ENCODE measurements around the gene TECR. TPM values are rescaled to one million over a fixed set of nuclear protein-coding genes. Genes with fewer than 3 reads are reported as not detected.

Gene TECR
- total and polyA plus RNA-seq, 9 of the 15 experiments (the other 6 are each of a cell fraction or from before 2014, with no cell fraction given), result 29.3 to 211 (median 81.4) TPM

DNA sequence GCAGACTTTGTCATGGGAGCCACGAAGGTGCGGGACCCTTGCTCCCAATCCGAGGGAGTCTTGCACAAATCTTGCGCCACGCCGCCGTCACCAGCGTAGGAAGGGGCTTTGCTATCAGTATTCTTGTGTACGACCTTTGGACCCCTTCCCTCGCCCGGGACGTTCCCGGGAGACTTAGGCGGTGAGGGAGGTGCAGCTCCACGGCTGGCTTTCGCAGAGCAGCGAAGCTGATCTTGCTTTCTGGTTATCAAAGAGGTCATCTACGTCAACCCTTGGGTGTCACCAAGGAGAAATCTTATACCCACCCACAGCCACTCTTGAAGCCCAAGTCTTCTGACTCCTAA, 583 bp downstream of the TECR start (continued):
- TF ChIP-seq ZC3H4 (CRISPR knock-in tag; IDR thresholded peaks at IDR 0.05; ENCODE audit: borderline replicate concordance) (peak; percentile 77; the same call in 1 of the 2 replicates), HDAC8 (tag; IDR thresholded peaks at IDR 0.05) (no peak), ZEB2 (IDR thresholded peaks at IDR 0.05) (no peak), POLR2B (IDR thresholded peaks at IDR 0.05; ENCODE audit: low read depth, partially characterized antibody) (no peak), ZSCAN29 (IDR thresholded peaks at IDR 0.05) (no peak), MYBL2 (IDR thresholded peaks at IDR 0.05; ENCODE audit: low read depth) (no peak), MYBL2 (CRISPR knock-in tag; IDR thresholded peaks at IDR 0.05; ENCODE audit: borderline replicate concordance) (no peak), NBN (IDR thresholded peaks at IDR 0.05; ENCODE audit: low read depth) (no peak), MYNN (IDR thresholded peaks at IDR 0.05) (no peak), MYNN (CRISPR knock-in tag; IDR thresholded peaks at IDR 0.05) (no peak), ZNF408 (CRISPR knock-in tag; IDR thresholded peaks at IDR 0.05; ENCODE audit: low read depth) (no peak), TAF7 (tag; IDR thresholded peaks at IDR 0.05) (no peak), EP400 (IDR thresholded peaks at IDR 0.05) (peak; percentile 44; the same call in 1 of the 2 replicates), HNRNPLL (IDR thresholded peaks at IDR 0.05; ENCODE audit: low read depth, low read length, poor library complexity, severe bottlenecking) (peak; percentile 99)
- TF ChIP-seq, protein P1, sequence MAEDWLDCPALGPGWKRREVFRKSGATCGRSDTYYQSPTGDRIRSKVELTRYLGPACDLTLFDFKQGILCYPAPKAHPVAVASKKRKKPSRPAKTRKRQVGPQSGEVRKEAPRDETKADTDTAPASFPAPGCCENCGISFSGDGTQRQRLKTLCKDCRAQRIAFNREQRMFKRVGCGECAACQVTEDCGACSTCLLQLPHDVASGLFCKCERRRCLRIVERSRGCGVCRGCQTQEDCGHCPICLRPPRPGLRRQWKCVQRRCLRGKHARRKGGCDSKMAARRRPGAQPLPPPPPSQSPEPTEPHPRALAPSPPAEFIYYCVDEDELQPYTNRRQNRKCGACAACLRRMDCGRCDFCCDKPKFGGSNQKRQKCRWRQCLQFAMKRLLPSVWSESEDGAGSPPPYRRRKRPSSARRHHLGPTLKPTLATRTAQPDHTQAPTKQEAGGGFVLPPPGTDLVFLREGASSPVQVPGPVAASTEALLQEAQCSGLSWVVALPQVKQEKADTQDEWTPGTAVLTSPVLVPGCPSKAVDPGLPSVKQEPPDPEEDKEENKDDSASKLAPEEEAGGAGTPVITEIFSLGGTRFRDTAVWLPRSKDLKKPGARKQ (CRISPR knock-in tag; IDR thresholded peaks at IDR 0.05), result no peak
- TF ChIP-seq, protein P2, sequence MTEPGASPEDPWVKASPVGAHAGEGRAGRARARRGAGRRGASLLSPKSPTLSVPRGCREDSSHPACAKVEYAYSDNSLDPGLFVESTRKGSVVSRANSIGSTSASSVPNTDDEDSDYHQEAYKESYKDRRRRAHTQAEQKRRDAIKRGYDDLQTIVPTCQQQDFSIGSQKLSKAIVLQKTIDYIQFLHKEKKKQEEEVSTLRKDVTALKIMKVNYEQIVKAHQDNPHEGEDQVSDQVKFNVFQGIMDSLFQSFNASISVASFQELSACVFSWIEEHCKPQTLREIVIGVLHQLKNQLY (CRISPR knock-in tag; conservative IDR thresholded peaks at IDR 0.05), result no peak
- TF ChIP-seq, protein P3, sequence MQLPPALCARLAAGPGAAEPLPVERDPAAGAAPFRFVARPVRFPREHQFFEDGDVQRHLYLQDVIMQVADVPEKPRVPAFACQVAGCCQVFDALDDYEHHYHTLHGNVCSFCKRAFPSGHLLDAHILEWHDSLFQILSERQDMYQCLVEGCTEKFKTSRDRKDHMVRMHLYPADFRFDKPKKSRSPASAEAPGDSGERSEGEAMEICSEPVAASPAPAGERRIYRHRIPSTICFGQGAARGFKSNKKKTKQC (CRISPR knock-in tag; IDR thresholded peaks at IDR 0.05), result no peak
- TF ChIP-seq, protein P4, sequence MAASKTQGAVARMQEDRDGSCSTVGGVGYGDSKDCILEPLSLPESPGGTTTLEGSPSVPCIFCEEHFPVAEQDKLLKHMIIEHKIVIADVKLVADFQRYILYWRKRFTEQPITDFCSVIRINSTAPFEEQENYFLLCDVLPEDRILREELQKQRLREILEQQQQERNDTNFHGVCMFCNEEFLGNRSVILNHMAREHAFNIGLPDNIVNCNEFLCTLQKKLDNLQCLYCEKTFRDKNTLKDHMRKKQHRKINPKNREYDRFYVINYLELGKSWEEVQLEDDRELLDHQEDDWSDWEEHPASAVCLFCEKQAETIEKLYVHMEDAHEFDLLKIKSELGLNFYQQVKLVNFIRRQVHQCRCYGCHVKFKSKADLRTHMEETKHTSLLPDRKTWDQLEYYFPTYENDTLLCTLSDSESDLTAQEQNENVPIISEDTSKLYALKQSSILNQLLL (CRISPR knock-in tag; IDR thresholded peaks at IDR 0.05; ENCODE audit: borderline replicate concordance), result no peak
- TF ChIP-seq, protein P5, sequence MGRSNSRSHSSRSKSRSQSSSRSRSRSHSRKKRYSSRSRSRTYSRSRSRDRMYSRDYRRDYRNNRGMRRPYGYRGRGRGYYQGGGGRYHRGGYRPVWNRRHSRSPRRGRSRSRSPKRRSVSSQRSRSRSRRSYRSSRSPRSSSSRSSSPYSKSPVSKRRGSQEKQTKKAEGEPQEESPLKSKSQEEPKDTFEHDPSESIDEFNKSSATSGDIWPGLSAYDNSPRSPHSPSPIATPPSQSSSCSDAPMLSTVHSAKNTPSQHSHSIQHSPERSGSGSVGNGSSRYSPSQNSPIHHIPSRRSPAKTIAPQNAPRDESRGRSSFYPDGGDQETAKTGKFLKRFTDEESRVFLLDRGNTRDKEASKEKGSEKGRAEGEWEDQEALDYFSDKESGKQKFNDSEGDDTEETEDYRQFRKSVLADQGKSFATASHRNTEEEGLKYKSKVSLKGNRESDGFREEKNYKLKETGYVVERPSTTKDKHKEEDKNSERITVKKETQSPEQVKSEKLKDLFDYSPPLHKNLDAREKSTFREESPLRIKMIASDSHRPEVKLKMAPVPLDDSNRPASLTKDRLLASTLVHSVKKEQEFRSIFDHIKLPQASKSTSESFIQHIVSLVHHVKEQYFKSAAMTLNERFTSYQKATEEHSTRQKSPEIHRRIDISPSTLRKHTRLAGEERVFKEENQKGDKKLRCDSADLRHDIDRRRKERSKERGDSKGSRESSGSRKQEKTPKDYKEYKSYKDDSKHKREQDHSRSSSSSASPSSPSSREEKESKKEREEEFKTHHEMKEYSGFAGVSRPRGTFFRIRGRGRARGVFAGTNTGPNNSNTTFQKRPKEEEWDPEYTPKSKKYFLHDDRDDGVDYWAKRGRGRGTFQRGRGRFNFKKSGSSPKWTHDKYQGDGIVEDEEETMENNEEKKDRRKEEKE (IDR thresholded peaks at IDR 0.05; ENCODE audit: borderline replicate concordance in 1 of 2, control insufficient read depth in 1 of 2, low read depth in 2 of 2, low read length in 1 of 2), result no peak
- TF ChIP-seq, protein P6, sequence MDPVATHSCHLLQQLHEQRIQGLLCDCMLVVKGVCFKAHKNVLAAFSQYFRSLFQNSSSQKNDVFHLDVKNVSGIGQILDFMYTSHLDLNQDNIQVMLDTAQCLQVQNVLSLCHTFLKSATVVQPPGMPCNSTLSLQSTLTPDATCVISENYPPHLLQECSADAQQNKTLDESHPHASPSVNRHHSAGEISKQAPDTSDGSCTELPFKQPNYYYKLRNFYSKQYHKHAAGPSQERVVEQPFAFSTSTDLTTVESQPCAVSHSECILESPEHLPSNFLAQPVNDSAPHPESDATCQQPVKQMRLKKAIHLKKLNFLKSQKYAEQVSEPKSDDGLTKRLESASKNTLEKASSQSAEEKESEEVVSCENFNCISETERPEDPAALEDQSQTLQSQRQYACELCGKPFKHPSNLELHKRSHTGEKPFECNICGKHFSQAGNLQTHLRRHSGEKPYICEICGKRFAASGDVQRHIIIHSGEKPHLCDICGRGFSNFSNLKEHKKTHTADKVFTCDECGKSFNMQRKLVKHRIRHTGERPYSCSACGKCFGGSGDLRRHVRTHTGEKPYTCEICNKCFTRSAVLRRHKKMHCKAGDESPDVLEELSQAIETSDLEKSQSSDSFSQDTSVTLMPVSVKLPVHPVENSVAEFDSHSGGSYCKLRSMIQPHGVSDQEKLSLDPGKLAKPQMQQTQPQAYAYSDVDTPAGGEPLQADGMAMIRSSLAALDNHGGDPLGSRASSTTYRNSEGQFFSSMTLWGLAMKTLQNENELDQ (CRISPR knock-in tag; IDR thresholded peaks at IDR 0.05; ENCODE audit: borderline replicate concordance), result no peak
